OCI-LY1 (cell line): ENCODE results near the gene TPSB2.

Experiments
- CTCF ChIP-seq: fragments of 200-600 bp; sonication (generic), shearing (Covaris generic); IDR thresholded peaks from 2 replicates; pipeline ENCODE4 v1.5.1; 2017; ENCODE audit warnings: mild to moderate bottlenecking, antibody characterized with exemption, low read length, moderate library complexity, mixed read lengths
- EZH2 ChIP-seq: fragments of 200-600 bp; sonication (generic), shearing (Covaris generic); IDR thresholded peaks from 2 replicates; pipeline ENCODE4 v1.8.0; 2017; ENCODE audit warnings: borderline replicate concordance, mixed run types, mild to moderate bottlenecking, antibody characterized with exemption, low read length, moderate library complexity, mixed read lengths

- TF ChIP-seq CTCF: no peak
- no peak for TF ChIP-seq EZH2
These were observed 23.2 kb downstream of the TPSB2 start for GRCh38 chr16:1206786-1207185.
